CD4-positive, alpha-beta memory T cell (primary cell): ENCODE measurements around the gene FAXDC2. TPM values are rescaled to one million over a fixed set of nuclear protein-coding genes. Genes with fewer than 3 reads are reported as not detected.

Source experiments
- CTCF ChIA-PET: fragments of 350-600 bp; sonication (Branson Sonifier 250); formaldehyde crosslinking; loops from one replicate; lab custom pipeline; 2021; ENCODE audit warnings: inconsistent platforms; ENCODE audit not compliant: partially characterized antibody; lab: Charles Lee
- POLR2A ChIA-PET: fragments of 350-600 bp; sonication (Branson Sonifier 250); formaldehyde crosslinking; loops from one replicate; lab custom pipeline; 2021; ENCODE audit not compliant: partially characterized antibody; lab: Charles Lee
- DNase-seq, 5 donors: peaks; one replicate each; pipeline versions ENCODE4 v3.0.0 to v3.0.0-alpha.2; 2020 to 2022; ENCODE audit warnings: mixed read lengths in 1 of 5
- H3K27ac ChIP-seq: one replicate; pipeline ENCODE4 v1.7.0; 2013; ENCODE audit warnings: low read depth, low read length
- H3K27me3 ChIP-seq: 2 replicates; pipeline ENCODE4 v1.7.0; 2013; ENCODE audit warnings: mild to moderate bottlenecking, low read length, moderate library complexity; ENCODE audit not compliant: insufficient read depth
- H3K36me3 ChIP-seq: 2 replicates; pipeline ENCODE4 v1.7.0; 2013; ENCODE audit warnings: mild to moderate bottlenecking, low read length, moderate library complexity; ENCODE audit not compliant: insufficient read depth
- H3K4me1 ChIP-seq: 2 replicates; pipeline ENCODE4 v1.7.0; 2013; ENCODE audit warnings: mild to moderate bottlenecking, low read length, moderate library complexity; ENCODE audit not compliant: insufficient read depth
- H3K4me3 ChIP-seq, 2 donors: one replicate each; pipeline ENCODE4 v1.7.0; 2013; ENCODE audit warnings: low read length in 2 of 2, mild to moderate bottlenecking in 1 of 2
- H3K9me3 ChIP-seq, 2 donors: one replicate each; pipeline ENCODE4 v1.7.0; 2013; ENCODE audit warnings: low read length in 2 of 2, control low read depth in 1 of 2; ENCODE audit not compliant: control insufficient read depth in 1 of 2
- H3K27ac Mint-ChIP-seq, 7 donors: one replicate each; pipeline ENCODE4 v1.8.0; 2020 to 2021; ENCODE audit warnings: mixed read lengths in 7 of 7, mild to moderate bottlenecking in 6 of 7, inconsistent platforms in 3 of 7, moderate library complexity in 3 of 7
- H3K27me3 Mint-ChIP-seq, 2 donors: one replicate each; pipeline ENCODE4 v1.8.0; 2020 to 2021; ENCODE audit warnings: mixed read lengths in 2 of 2
- H3K36me3 Mint-ChIP-seq, 2 donors: one replicate each; pipeline ENCODE4 v1.8.0; 2020 to 2021; ENCODE audit warnings: mixed read lengths in 2 of 2, inconsistent platforms in 1 of 2, mild to moderate bottlenecking in 1 of 2
- H3K4me1 Mint-ChIP-seq, 4 donors: one replicate each; pipeline ENCODE4 v1.8.0; 2020 to 2021; ENCODE audit warnings: mixed read lengths in 4 of 4, mild to moderate bottlenecking in 1 of 4
- H3K4me3 Mint-ChIP-seq, 8 donors: one replicate each; pipeline ENCODE4 v1.8.0; 2020 to 2021; ENCODE audit warnings: mixed read lengths in 8 of 8, mild to moderate bottlenecking in 7 of 8, moderate library complexity in 6 of 8, inconsistent platforms in 3 of 8
- H3K9me3 Mint-ChIP-seq, 8 donors: one replicate each; pipeline ENCODE4 v1.8.0; 2020 to 2021; ENCODE audit warnings: mixed read lengths in 8 of 8, mild to moderate bottlenecking in 5 of 8, inconsistent platforms in 3 of 8, moderate library complexity in 1 of 8
- intact Hi-C: fragments of 100-400 bp; cut with micrococcal nuclease; formaldehyde crosslinking; loops from one replicate; pipeline ENCODE4 v1.15.1; 2023
- polyA plus RNA-seq, 2 donors: library from polyadenylated mRNA; unstranded; fragments of 300-500 nt; fragmentation: Illumina TruSeq; gene quantifications; one replicate each; pipeline ENCODE4 v1.2.3, GENCODE V29; 2021
- total RNA-seq, 2 experiments: library from RNA; stranded (reverse); gene quantifications; one replicate each; pipeline ENCODE4 v1.2.3, GENCODE V29; 2021

FAXDC2 gene
- total and polyA plus RNA-seq, 4 experiments from 2014 or later: 0.47 to 1.7 TPM; not detected in 2

DNA sequence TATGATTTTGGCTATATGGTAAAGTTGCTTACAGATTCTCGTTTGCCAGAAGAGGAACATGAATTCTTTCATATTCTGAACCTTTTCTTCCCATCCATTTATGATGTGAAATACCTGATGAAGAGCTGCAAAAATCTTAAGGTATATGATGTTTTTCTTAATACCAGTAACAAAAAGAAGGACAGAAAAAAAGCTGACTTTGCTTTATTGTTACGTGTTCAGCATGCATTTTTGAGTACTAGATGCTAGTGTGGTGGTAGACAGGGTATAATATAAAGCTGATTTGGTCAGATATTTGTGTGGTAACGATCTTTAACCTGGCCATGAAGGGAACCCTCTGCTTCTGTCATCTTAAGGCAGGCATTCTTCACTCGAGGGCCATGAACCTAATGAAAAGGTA, 21.3 kb upstream of the FAXDC2 start:
- intact Hi-C loops: no loop called here
- H3K4me1 ChIP-seq: no peaks in the 10 kb centered on the region
- H3K4me1 Mint-ChIP-seq: peaks cover 0 to 9% (median 6%) of the 10 kb centered on the region in 4 donors
- no peaks in the 10 kb centered on the region for H3K9me3 ChIP-seq
- H3K36me3 ChIP-seq: peaks cover 58% of the 10 kb centered on the region
- no peak for DNase-seq
- no peaks in the 10 kb centered on the region for H3K27me3 Mint-ChIP-seq
- H3K27ac Mint-ChIP-seq: no peak overlapping the region
- POLR2A ChIA-PET: no interaction called here
- H3K4me3 ChIP-seq: no peak overlapping the region
- no peak overlapping the region for H3K27ac ChIP-seq
- no peaks in the 10 kb centered on the region for H3K27me3 ChIP-seq
- H3K36me3 Mint-ChIP-seq: peaks cover 62 to 67% of the 10 kb centered on the region in 2 donors
- H3K4me3 Mint-ChIP-seq: no peak overlapping the region
- CTCF ChIA-PET: interaction anchor here (1.3 kb wide), 1 partner anchor 9 kb away, joined by 4 read pairs; no protein-coding TSS in a partner anchor
- peaks cover 0 to 4% (median under 1%) of the 10 kb centered on the region in 8 donors for H3K9me3 Mint-ChIP-seq

DNA sequence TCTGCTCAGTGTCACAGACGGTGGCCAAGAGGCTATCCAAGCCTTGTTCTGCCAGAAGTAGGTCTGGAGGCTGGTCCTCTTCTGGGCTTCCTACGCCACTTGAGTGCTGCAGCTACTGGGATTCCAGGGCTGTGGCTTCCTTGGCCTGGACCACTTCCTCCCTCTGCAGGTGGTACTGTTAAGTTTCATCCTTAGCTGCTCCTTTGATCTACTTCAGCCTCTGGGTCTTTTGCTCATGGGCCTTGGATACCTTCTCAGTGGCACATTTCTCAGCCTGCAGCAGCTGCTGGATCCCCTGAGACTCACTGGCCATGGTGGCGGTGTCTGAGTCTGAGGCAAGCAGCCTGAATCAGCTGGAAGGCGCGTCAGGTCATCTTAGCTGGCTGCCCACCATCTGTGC, 18.3 kb upstream of the FAXDC2 start:
- Histone ChIP-seq H3K27ac (no peak overlapping the region), H3K4me3 (no peak overlapping the region), H3K36me3 (peaks cover 60% of the 10 kb centered on the region), H3K27me3 (no peaks in the 10 kb centered on the region), H3K9me3 (no peaks in the 10 kb centered on the region), H3K4me1 (no peaks in the 10 kb centered on the region)
- Mint-ChIP-seq H3K9me3 (peaks cover 0 to under 1% (median 0%) of the 10 kb centered on the region in 8 donors), H3K4me1 (peaks cover 10 to 22% (median 14%) of the 10 kb centered on the region in 4 donors), H3K27ac (peak overlapping the region in 3 of 7 donors; percentile 25 to 46 (median 37)), H3K4me3 (no peak overlapping the region), H3K36me3 (peaks cover 57 to 68% of the 10 kb centered on the region in 2 donors), H3K27me3 (no peaks in the 10 kb centered on the region)
- CTCF ChIA-PET: interaction anchor here (0.7 to 3.4 kb wide), 7 partner anchors 9 to 221 kb away, joined by 3 to 20 read pairs (median 4); no protein-coding TSS in a partner anchor
- DNase-seq: peak in 1 of 5 donors; percentile 16
- intact Hi-C loops: no loop called here
- POLR2A ChIA-PET: interaction anchor here (0.7 kb wide), 1 partner anchor 10 kb away, joined by 3 read pairs; the partner anchor contains the start of gene CNOT8

DNA sequence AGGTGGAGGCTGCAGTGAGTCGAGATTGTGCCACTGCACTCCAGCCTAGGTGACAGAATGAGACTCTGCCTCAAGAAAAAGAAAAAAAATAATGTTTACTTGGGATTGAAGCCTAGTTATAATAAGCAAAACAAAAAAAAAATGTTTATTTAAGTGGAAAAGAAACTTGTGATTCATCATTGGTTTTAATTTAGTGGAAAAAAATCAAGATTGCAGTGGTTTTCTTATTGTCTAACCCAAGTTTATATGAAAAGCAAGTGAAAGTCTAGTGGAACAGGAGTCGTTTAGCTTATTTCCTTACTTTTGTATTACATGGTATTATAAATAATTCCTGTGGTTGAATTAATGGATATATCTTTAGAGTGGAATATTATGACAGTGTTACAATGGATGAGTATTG, 16.4 kb upstream of the FAXDC2 start:
- H3K36me3 Mint-ChIP-seq: peaks cover 53 to 64% of the 10 kb centered on the region in 2 donors
- CTCF ChIA-PET: interaction anchor here (0.9 to 3.4 kb wide), 2 partner anchors 19 to 216 kb away, joined by 3 to 20 read pairs; no protein-coding TSS in a partner anchor
- H3K4me3 ChIP-seq: no peak overlapping the region
- H3K4me1 Mint-ChIP-seq: peaks cover 21 to 39% (median 28%) of the 10 kb centered on the region in 4 donors
- no peaks in the 10 kb centered on the region for H3K9me3 ChIP-seq
- DNase-seq: no peak
- no peaks in the 10 kb centered on the region for H3K27me3 Mint-ChIP-seq
- peak overlapping the region in 2 of 7 donors; percentile 5 to 75 for H3K27ac Mint-ChIP-seq
- H3K27me3 ChIP-seq: no peaks in the 10 kb centered on the region
- H3K4me3 Mint-ChIP-seq: no peak overlapping the region
- H3K9me3 Mint-ChIP-seq: no peaks in the 10 kb centered on the region
- intact Hi-C loops: no loop called here
- H3K36me3 ChIP-seq: peaks cover 47% of the 10 kb centered on the region
- no peak overlapping the region for H3K27ac ChIP-seq
- POLR2A ChIA-PET: no interaction called here
- peaks cover 16% of the 10 kb centered on the region for H3K4me1 ChIP-seq

DNA sequence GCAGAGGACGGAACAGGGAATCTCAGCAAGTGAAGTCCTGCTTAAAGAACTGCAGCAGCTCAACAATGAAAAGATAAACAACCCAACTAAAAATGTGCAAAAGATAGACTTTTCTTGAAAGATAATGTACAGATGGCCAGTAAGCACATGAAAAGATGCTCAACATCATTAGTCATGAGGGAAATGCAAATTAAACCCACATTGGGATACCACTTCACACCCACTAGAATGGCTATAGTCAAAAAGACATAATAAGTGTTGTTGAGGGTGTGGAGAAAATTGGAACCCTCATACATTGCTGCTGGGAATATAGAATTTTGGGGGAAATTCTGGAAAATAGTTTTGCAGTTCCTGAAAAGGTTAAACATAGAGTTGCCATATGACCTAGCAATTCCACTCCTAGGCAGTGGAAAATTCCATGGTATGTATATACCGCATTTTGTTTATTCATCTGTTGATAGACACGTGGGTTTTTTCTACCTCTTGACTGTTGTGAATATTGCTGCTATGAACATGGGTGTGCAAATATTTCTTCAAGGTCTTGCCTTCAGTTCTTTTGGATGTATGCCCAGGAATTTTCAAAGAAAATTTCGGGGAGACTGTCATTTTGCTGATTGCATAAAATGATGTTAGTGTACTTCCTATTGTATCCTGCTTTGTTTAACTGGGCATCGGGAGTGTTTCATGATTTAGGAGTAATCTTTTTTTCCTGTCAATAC, 15.2 kb upstream of the FAXDC2 start:
- H3K27me3 Mint-ChIP-seq: no peaks in the 10 kb centered on the region
- intact Hi-C loops: no loop called here
- no peaks in the 10 kb centered on the region for H3K9me3 ChIP-seq
- H3K27ac ChIP-seq: no peak overlapping the region
- H3K4me1 ChIP-seq: peaks cover 28% of the 10 kb centered on the region
- H3K27ac Mint-ChIP-seq: peak overlapping the region in 5 of 7 donors; percentile 6 to 46 (median 29)
- no peaks in the 10 kb centered on the region for H3K9me3 Mint-ChIP-seq
- DNase-seq: no peak
- ChIA-PET POLR2A (no interaction called here), CTCF (no interaction called here)
- no peaks in the 10 kb centered on the region for H3K27me3 ChIP-seq
- peaks cover 37% of the 10 kb centered on the region for H3K36me3 ChIP-seq
- H3K36me3 Mint-ChIP-seq: peaks cover 47 to 59% of the 10 kb centered on the region in 2 donors
- H3K4me3 ChIP-seq: no peak overlapping the region
- H3K4me1 Mint-ChIP-seq: peaks cover 28 to 50% (median 38%) of the 10 kb centered on the region in 4 donors
- no peak overlapping the region for H3K4me3 Mint-ChIP-seq

DNA sequence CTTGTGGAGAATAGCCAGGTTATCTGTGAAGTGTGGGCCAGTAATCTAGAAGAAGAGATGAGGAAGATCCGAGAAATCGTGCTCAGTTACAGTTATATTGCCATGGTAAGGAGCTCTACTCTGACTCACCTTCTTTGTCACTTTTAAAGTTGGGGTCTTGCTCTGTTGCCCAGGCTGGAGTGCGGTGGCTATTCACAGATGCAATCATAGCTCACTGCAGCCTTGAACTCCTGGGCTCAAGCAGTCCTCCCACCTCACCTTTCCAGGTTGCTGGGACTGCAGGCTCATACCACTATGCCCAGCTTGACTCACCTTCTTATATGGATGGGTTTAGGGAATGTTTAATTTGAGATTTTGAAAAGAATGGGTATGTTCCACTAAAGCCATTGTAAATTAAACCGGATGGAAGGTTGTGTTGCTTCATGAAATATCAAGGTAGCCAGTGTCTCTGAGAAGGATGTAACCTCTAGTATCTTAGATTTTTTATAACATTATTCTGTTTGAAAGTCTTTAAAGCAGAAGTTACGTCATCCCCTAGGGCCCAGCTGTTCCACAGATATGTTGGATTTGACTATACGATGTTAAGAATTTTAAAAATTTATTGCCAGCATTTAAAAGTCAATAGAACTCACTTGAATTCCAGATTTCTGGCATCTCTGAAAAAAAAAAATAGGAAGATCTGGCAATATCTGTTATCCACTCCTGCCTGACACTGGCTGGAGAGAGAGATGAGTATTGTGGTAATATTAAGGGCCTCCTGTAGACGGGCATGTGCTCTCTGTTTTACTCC, 13.1 kb upstream of the FAXDC2 start:
- POLR2A ChIA-PET: interaction anchor here (0.8 kb wide), 1 partner anchor 106 kb away, joined by 3 read pairs; no protein-coding TSS in a partner anchor
- H3K4me3 ChIP-seq: no peak overlapping the region
- CTCF ChIA-PET: interaction anchor here (1.3 to 2.1 kb wide), 2 partner anchors 13 to 213 kb away, joined by 3 to 5 read pairs; no protein-coding TSS in a partner anchor
- H3K27me3 Mint-ChIP-seq: no peaks in the 10 kb centered on the region
- H3K4me1 ChIP-seq: peaks cover 38% of the 10 kb centered on the region
- peaks cover 41 to 60% of the 10 kb centered on the region in 2 donors for H3K36me3 Mint-ChIP-seq
- no peaks in the 10 kb centered on the region for H3K9me3 Mint-ChIP-seq
- no peak overlapping the region for H3K27ac ChIP-seq
- intact Hi-C loops: no loop called here
- DNase-seq: no peak
- H3K9me3 ChIP-seq: no peaks in the 10 kb centered on the region
- H3K27me3 ChIP-seq: no peaks in the 10 kb centered on the region
- H3K36me3 ChIP-seq: peaks cover 29% of the 10 kb centered on the region
- H3K4me1 Mint-ChIP-seq: peaks cover 36 to 70% (median 47%) of the 10 kb centered on the region in 4 donors
- peak overlapping the region in 2 of 8 donors; percentile 51 to 52 for H3K4me3 Mint-ChIP-seq
- H3K27ac Mint-ChIP-seq: peak overlapping the region in 4 of 7 donors; percentile 23 to 77 (median 66)

DNA sequence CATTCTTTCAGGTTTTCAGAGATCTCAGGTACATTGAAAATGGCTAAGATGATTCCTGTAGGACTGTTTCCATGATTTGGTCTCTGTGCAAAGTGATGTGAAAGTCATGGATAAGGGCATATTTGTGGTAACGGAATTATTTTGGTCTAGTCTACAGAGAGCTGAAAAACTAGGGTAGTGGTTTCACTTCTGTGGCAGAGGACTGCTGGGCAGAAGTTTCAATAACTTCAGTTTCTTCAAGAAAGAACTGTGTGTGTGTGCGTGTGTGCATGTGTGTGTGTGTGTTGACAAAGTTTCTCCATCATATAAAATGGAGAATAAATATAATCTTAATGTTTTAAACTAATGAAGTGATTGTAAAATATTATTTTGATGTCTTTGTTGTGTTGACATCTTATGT, 12.4 kb upstream of the FAXDC2 start:
- DNase-seq: no peak
- Histone ChIP-seq H3K4me1 (peaks cover 38% of the 10 kb centered on the region), H3K4me3 (no peak overlapping the region), H3K27ac (no peak overlapping the region), H3K36me3 (peaks cover 26% of the 10 kb centered on the region), H3K27me3 (no peaks in the 10 kb centered on the region), H3K9me3 (no peaks in the 10 kb centered on the region)
- intact Hi-C loops: no loop called here
- H3K4me3 Mint-ChIP-seq: peak overlapping the region in 7 of 8 donors; percentile 29 to 70 (median 55)
- H3K9me3 Mint-ChIP-seq: no peaks in the 10 kb centered on the region
- peaks cover 35 to 74% (median 47%) of the 10 kb centered on the region in 4 donors for H3K4me1 Mint-ChIP-seq
- ChIA-PET CTCF (interaction anchor here (1.3 to 2.1 kb wide), 2 partner anchors 14 to 212 kb away, joined by 3 to 5 read pairs; no protein-coding TSS in a partner anchor), POLR2A (interaction anchor here (0.8 kb wide), 1 partner anchor 106 kb away, joined by 3 read pairs; no protein-coding TSS in a partner anchor)
- H3K27me3 Mint-ChIP-seq: no peaks in the 10 kb centered on the region
- peak overlapping the region; percentile 26 to 90 (median 72) for H3K27ac Mint-ChIP-seq
- H3K36me3 Mint-ChIP-seq: peaks cover 39 to 62% of the 10 kb centered on the region in 2 donors
